ENCODE results near the gene HTR1D.

Gene HTR1D

DNA sequence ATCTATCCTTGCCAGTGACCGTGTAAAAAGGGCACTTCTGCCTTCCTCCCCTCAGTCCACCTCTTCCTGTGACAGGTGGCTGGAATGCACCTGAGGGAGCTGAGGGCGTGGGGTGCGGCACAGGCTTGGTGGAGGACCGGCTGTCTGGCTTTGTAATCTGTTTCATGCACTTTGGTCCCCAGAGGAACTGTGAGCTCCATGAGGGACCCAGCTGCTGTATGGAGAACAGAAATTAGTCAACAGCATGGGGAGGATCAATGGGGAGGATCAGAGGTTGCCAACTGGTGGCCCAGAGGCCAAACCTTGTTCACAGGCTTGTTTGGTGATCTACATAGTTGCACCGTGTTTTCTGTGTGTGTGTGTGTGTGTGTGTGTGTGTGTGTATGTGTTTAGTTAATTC is 29.7 kb downstream of the HTR1D start:
- in situ Hi-C loops (cut with MboI; ENCODE audit: low sequenced_read_pairs), result no loop called here

DNA sequence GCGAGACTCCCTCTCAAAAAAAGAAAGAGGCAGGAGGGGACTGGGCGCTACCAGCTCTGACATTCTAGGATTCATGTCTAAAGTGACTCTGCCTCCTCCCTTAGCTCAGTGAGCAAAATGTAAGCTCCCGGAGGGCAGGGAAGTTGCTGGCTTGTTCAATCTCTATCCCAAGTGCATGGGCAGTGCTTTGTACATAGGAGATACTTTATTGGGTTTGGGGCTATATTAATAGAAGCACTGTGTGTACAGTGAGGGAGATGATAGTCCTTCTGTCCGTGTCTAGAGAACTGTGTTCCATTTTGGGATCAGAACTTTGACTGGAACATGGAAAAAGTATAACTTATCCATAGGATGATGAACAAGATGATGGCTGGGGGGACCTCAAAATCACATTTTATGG is 31.9 kb downstream of the HTR1D start:
- in situ Hi-C loops (cut with MboI; ENCODE audit: low sequenced_read_pairs), result no loop called here

GRCh38 chr1:23184212-23184934 is 32.9 kb downstream of the HTR1D start:
- in situ Hi-C loops (cut with MboI; ENCODE audit: low sequenced_read_pairs), result no loop called here

DNA sequence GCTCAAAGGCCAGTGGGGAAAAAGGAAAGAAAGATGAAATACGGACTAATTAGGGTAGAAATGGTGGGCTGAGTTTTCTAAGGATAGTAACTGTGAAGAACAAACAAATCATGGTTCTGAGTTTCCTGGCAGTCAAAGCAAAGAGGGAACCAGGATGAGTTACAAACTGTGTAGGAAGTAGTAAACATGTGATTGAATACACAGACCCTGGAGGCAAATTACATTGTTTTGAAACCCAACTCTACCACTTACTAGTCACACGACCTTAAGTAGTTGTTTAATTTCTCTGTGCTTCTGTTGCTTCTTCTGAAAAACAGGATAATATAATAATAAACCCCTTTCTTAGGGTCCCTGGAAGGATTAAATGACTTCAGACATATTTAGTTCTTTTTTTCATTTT is 37.4 kb downstream of the HTR1D start:
- in situ Hi-C loops (cut with MboI; ENCODE audit: low sequenced_read_pairs), result no loop called here

GRCh38 chr1:23178950-23179349 is 38.4 kb downstream of the HTR1D start:
- in situ Hi-C loops (cut with MboI; ENCODE audit: low sequenced_read_pairs), result no loop called here

DNA sequence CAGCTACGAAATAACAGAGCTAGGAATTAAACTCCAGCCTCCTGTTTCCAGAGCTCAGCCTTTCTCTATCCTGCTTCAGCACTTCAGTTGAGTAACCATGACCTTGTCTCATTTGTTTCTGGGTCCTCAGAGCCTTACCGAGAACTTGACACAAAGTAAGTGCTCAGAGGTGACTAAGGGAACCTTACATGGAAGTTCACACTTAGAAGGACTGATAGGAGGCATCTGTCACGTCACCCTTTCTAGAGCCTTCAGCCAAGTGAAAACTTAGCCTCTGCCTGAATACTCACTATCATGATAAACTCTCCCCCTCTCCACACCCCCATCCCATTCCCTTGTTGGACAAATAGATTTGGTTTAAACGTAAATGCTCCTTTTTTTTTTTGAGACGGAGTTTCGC is 38.9 kb downstream of the HTR1D start:
- in situ Hi-C loops (cut with MboI; ENCODE audit: low sequenced_read_pairs), result no loop called here

GRCh38 chr1:23177438-23178380 is 39.6 kb downstream of the HTR1D start:
- in situ Hi-C loops (cut with MboI; ENCODE audit: low sequenced_read_pairs), result no loop called here

DNA sequence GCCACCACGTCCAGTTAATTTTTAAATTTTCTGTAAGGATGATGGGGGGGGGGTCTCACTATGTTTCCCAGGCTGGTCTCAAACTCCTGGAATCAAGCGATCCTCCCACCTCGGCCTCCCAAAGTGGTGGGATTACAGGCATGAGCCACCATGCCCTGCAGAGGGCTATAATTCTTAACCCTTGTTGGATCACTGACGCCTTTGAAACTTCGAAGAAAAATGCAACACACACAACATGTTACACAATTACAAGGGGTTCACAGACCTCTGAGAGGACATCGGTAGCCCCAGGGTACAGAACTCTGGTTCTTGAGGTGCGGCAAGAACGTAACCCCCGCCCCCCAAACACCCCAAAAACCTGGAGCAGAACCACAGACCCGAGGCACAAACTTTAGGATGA is 40.3 kb downstream of the HTR1D start:
- in situ Hi-C loops (cut with MboI; ENCODE audit: low sequenced_read_pairs), result no loop called here

- in situ Hi-C loops (cut with MboI; ENCODE audit: low sequenced_read_pairs), result no loop called here
Observed at GRCh38 chr1:23174426-23175110, 42.7 kb downstream of the HTR1D start.

GRCh38 chr1:23171181-23171755 is 46.0 kb downstream of the HTR1D start:
- in situ Hi-C loops (cut with MboI; ENCODE audit: low sequenced_read_pairs), result no loop called here

GRCh38 chr1:23169727-23170335 is 47.5 kb downstream of the HTR1D start:
- in situ Hi-C loops (cut with MboI; ENCODE audit: low sequenced_read_pairs), result no loop called here

DNA sequence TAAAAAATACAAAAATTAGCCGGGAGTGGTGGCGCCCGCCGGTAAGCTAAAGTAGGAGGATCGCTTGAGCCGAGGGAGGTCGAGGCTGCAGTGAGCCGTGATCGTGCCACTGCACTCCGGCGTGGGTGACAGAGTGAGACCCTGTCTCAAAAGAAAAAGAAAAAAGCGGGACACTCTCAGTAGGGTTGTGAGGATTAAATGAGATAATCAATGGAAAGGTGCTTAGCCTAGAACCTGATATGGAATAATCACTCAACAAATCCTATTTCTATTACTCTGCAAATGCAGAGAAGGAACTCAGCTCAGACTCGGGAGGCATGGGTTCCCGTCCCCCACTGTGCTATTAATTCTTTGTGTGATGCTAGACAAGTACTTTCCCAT is 48.1 kb downstream of the HTR1D start:
- in situ Hi-C loops (cut with MboI; ENCODE audit: low sequenced_read_pairs), result no loop called here

- in situ Hi-C loops (cut with MboI; ENCODE audit: low sequenced_read_pairs), result no loop called here
Observed at GRCh38 chr1:23168445-23169194, 48.7 kb downstream of the HTR1D start, which contains the start of gene LUZP1. LUZP1 (minus strand) TSS chr1:23168856.

- in situ Hi-C loops (cut with MboI; ENCODE audit: low sequenced_read_pairs), result no loop called here
Observed at GRCh38 chr1:23168079-23168444, 49.2 kb downstream of the HTR1D start.

DNA sequence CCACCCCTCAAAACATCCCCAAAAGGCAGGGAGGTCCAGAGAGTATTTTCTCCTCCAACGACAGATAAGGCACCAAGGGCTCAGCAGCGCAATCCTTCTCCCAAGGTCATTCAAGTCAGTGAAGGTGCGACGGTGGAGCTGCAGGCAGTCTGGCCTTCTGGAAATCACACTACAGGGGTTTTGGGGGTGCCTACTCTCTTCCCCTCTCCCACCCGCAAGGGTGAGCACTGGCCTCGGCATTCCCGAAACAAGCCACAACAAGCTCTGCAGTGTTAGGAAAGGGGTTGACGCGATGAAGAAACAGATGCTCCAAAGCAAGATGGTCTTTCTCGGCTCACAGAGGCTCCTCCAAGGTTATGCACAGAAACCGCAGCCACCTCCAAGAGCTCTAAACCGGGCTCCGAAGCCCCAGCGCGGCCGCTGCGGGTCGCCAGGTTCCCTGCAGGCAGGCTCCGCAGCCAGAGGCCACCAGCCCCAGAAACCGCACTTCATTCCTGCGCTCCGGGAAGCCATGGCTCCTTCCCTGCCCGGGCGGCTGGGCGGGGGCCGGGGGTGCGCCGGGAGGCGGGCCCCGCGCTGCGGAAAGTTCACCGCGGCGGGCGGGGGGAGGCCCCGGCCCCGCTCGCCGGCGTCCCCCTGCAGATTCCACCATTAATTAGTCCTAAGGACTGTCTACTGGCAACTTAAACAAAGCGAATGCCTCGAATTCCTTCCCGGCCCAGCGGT is 49.8 kb downstream of the HTR1D start:
- in situ Hi-C loops (cut with MboI; ENCODE audit: low sequenced_read_pairs), result no loop called here

DNA sequence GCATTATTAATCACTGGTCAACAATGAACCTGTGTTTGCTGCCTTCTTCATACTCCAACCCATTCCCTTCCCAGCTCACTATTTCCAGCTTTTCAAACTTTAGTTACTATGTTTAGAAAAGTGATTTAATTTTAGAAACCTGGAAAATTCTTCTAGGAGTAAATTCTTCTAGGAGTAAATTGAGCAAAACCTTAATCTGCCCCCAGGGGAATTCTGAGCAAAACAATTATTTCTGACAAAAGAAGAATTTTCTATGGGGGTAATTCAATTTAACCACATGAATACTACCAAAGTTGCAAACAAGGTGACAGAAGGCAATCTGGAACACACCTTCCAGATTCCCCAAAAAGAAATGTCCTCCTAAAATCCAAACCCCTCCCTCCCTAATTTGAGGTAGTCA is 50.4 kb downstream of the HTR1D start:
- in situ Hi-C loops (cut with MboI; ENCODE audit: low sequenced_read_pairs), result no loop called here

- in situ Hi-C loops (cut with MboI; ENCODE audit: low sequenced_read_pairs), result no loop called here
Observed at GRCh38 chr1:23163395-23163794, 53.9 kb downstream of the HTR1D start.

- in situ Hi-C loops (cut with MboI; ENCODE audit: low sequenced_read_pairs), result no loop called here
Observed at GRCh38 chr1:23159963-23160877, 57.1 kb downstream of the HTR1D start.
